ENCODE results near the gene BNC2.
A peak's percentile ranks its signal among the peaks of the same experiment; 100 is the strongest.
"Not testable (repeated sequence)": the region's sequence is repeated elsewhere in the genome, so short reads cannot be mapped to it uniquely, and the experiment has no call there.

Gene BNC2, protein sequence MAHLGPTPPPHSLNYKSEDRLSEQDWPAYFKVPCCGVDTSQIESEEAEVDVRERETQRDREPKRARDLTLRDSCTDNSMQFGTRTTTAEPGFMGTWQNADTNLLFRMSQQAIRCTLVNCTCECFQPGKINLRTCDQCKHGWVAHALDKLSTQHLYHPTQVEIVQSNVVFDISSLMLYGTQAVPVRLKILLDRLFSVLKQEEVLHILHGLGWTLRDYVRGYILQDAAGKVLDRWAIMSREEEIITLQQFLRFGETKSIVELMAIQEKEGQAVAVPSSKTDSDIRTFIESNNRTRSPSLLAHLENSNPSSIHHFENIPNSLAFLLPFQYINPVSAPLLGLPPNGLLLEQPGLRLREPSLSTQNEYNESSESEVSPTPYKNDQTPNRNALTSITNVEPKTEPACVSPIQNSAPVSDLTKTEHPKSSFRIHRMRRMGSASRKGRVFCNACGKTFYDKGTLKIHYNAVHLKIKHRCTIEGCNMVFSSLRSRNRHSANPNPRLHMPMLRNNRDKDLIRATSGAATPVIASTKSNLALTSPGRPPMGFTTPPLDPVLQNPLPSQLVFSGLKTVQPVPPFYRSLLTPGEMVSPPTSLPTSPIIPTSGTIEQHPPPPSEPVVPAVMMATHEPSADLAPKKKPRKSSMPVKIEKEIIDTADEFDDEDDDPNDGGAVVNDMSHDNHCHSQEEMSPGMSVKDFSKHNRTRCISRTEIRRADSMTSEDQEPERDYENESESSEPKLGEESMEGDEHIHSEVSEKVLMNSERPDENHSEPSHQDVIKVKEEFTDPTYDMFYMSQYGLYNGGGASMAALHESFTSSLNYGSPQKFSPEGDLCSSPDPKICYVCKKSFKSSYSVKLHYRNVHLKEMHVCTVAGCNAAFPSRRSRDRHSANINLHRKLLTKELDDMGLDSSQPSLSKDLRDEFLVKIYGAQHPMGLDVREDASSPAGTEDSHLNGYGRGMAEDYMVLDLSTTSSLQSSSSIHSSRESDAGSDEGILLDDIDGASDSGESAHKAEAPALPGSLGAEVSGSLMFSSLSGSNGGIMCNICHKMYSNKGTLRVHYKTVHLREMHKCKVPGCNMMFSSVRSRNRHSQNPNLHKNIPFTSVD

DNA sequence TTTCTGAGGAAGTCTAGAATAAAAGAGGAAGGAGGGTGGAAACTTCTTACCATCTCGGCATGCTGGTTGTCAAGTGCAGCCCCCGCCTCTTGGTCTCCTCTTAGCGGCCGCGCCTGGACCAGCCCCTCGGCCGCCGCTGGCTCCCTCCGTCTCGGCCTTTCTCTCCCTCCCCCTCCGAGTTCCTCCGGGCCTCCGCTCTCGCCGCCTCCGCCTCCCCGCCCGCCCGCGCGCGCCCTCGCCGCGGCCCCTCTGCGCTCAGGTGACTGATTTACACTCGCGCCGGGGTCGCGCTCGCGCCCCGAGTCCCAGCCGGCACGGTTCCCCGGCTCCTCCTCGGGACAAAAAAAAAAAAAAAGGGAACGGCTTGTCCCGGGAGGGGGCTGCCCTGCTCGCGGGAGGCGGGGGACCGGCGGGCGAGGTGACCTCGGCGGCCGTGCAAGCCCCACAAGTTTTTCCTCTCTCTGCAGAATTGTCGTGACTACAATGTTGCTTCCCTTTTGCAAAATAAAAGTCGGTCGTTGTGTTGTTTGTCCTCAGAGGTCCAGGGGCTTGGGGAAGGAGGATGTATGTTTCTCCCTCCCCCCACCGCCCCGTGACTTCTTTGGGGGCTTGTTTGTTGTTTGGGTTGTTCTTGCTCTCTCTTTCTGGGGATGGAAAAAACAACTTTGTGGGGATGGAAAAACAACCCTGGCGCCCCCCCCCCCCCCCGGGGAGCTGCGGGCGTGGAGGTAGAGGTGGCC is at the start of gene BNC2:
Gene BNC2 (minus strand): TSS at position 75 of the 740 bp plus-strand sequence. CDS start 22 bp downstream, at position 53.
- peak; percentile 70 for DNase-seq

DNA sequence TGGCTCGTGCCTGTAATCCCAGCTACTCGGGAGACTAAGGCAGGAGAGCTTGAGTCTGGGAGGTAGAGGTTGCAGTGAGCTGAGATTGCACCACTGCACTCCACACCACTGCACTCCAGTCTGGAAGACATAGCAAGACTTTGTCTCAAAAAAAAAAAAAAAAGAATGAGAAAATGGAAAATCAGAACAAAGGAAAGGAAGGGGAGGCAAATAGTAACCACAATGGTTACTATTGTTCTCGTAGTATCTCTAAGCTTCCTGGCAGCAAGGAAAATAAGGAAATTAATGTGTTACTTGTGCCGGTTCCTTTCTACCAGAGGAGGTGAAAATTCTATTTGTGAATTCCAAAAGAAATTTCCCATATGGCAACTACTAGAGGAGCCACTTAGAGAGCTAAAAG is 48.5 kb upstream of the BNC2 start:
- DNase-seq: no peak

DNA sequence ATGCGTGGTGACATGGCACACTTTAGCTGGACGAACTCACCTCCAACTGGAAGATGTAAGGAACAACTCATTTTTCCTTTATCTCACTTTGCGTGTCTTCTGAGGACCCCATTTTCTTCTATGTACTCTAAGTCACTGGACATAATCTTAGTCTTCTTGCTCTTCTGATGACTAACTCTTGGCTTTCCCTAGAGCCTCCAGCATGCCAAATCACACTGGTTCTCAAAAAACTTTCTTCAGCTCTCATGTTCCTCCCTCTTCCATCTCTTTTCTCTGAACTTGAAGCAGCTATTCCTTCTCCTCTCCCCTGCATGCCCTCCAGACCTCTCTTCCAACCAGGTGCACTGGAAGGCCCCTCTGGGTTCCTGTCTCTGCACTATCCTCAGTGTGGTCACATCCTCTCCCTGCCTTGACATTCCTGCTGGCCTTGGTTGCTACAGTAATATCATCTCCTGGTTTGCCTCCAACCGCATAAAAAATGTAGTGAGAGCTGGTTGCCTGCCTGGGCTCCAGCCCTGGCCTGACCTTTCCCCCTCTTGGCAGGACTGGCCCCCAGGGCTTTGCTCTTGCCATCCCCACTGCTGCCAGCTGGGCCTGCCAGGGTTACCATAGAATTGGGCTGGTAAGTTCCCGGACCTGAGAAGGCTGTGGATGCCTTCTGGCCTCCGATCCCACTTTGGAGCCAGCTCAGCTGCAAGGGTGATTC is 44.8 kb upstream of the BNC2 start:
- no peak for DNase-seq

DNA sequence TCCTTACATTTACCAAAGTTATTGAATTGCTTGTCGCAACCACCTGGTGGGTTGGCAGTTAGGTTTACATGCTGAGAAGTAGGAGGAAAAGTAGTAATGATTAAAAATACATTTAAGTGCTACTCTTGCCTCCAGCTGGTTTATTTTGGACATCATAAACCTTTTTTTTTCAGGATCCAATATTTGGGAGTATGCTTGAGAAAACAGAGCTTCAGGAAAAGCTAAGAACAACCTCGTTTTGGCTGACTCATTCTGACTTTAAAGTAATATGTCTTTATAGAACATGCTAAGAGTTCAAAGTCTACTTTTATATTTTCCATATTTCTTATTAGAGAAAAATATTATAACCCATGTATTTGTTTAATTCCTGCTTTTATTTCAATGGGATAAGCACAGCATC is 41.7 kb upstream of the BNC2 start:
- DNase-seq: no peak

DNA sequence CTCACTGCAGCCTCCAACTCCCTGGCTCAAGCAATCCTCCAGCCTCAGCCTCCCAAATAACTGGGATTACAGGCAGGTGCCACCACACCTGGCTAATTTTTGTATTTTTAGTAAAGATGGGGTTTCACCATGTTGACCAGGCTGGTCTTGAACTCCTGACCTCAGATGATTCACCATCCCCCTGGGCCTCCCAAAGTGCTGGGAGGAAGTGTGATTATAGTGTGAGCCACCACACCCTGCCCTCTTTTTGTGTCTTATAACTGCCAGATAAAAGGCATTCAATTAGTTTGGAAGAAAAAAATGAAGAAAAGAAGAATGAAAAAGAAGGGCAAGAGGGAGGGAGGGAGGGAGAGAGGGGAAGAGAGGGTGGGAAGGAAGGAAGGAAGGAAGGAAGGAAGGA is 37.7 kb upstream of the BNC2 start:
- DNase-seq: not testable (repeated sequence)

DNA sequence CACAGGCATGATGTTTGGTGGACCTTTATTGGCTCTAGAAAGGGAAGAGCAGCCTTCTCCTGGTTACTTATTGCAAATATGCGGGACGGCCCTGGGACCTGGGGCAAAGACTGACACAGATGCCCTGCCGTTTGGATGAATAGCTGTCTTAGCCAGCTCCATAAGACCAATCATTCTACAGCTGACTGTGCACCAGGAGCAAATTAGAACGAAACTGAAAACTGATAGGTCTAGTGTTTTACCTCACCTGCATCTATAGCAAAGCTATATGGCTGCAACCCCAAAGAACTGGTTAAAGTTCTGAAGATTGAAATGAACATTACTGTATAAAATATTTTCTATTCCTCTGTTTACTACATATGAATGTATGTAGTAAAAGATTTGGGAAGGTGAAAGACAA is 34.2 kb upstream of the BNC2 start:
- no peak for DNase-seq

DNA sequence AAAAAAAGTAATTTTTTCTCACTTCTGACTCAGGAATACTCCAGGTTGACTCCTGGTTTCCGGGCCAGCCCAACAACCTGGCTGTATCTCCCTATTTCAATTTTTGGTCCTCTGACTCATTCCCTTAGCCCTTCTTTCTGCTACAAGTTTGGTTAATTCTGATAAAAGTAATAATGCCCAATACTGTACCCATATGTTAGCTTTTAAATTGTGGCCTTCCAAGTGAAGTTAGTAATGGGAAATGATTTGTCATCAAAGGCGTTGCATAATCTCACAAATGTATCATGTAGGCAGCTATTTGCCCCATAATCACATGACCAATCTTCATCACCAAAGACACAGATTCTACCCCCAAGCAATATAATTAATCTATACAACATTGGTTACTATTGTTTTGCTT is 31.1 kb upstream of the BNC2 start:
- peak; percentile 66 for DNase-seq

DNA sequence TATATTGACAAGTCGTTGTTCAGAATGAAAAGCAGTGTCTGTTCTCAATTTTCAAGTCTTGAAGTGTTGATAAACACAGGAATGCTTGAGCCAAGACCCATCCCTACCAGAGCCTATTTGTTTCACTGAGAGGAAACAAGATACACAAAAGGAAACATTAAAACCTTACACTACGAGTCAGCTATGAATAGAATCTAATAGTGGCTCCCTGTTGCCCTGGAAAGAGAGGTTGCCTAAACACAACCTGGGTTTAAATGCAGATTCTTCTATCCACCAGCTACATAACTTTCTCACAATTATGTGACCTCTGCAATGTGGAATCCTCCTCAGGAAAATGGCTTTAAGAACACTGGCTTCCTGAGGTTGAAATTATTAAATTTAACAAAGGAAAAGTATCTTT is 29.1 kb upstream of the BNC2 start:
- peak; percentile 11 for DNase-seq

DNA sequence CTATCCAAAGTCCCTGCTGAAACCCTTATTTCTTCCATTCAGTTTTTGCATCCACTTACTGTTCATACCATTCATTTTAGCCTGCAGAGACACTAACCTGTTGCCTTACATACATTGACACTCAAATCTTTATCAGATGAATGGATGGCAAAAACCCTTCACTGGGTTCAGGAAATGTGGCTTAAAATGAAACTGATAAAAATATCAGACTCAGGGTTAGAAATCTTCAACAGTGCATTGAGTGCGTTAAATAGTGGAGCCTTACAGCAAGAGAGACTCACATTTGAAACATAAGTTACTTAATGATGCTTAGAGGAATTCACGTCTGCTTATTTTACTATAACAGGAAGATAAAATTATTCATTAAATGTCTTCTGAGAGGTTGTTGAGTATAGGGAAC is 28.0 kb upstream of the BNC2 start:
- DNase-seq: no peak

DNA sequence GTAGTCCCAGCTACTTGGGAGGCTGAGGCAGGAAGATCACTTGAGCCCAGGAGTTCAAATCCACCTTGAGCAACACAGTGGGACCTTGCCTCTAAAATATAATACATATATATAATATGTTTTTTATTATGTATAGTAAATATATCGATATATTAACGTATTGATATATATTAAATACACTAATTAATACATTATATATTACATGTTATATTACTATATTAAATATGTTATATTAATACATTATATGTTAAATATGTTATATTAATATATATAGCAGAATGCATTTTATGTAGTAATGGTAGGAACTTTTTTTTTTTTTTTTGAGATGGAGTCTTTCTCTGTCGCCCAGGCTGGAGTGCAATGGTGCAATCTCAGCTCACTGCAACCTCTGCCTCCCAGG is 18.1 kb upstream of the BNC2 start:
- DNase-seq: no peak

DNA sequence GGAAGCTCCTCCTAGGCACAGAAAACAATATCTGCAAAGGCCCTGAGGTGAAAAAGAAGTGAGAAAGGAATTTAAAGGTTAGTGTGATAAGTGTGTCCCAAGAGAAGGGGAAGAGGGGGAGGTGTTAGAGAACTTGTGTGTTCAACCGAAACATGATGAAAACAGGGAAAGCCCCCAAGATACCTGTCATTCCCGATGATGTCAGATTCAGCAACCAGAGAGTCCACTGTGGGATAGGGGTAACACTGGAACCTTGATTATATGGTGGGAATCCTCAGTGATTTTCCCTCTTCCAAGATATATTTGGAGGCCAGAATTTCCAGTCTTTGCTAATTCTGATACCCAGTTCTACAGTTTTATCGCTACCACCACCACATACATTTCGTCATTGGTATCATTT is 15.5 kb upstream of the BNC2 start:
- DNase-seq: no peak

DNA sequence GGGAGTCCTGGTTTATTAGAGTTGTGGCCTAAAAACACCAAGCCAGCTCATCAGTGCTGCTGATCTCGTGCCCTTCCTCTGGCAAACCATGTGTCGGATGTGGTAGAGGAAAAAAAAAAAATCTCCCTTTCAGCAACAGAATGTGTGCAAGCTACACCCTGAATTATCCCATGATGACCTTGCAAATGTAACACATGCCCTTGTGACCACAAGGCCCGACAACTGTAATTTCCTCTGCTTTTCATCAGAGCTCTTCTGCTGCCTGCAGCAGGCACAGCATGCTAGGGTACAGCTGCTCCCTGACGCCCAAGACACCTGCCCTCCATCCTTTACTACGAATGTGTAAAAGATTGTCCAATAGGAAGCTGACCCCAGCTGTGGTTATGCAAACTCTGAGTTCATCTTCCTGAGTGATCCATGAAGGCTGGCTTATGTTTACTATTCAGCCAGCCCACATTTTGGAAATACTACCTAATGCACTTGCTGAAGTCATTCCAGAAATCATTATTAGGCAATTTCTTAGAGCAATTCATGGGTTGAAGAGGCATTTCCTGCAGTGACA is 14.6 kb upstream of the BNC2 start:
- DNase-seq: peak; percentile 89

DNA sequence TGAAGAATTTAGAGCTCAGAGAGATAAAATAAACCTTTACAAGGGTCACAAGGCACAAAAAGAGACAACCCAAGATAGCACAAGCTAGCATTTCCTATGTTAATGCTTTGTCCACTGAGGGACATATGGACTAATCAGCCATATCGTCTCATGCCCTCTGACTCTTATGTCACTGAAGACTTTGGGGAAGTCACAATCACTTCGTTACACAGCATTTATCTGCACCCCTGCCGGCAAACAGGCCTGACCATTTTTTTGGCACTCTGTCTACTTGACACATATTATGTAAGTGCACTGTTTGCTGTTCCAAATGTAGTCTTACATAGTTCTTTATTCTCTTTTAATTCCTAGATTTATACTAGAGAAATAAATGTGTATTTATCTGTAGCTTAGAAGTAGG is 13.9 kb upstream of the BNC2 start:
- no peak for DNase-seq

DNA sequence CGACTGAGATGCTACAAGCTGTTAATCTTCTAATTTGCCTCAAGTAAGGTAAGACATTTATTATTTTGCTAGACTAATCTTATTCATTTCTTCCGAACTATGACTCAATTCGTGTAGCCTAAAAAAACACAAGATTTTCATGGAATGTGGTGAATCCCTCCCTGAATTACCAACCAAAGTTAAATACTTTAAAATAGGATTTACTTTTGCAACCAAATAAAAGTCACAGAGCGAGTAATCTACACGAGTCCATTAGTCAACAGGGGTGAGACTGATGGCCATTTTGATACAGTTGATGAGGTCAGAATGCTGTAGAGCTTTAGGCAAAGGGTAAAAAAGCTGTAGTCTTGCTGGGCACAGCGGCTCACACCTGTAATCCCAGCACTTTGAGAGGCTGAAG is 13.1 kb upstream of the BNC2 start:
- DNase-seq: peak; percentile 50

DNA sequence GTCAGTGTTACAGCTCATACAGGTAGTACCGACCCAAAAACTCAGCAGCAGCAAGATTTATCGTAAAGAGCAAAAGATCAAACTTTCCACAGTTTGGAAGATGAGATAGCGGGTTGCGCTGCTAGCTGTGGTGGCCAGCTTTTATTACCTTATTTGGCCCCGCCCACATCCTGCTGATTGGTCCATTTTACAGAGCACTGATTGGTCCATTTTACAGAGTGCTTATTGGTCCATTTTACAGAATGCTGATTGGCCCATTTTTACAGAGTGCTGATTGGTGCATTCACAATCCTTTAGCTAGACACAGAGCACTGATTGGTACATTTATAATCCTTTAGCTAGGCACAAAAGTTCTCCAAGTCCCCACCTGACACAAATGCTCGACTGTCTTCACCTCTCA is 12.0 kb upstream of the BNC2 start:
- DNase-seq: not testable (repeated sequence)

DNA sequence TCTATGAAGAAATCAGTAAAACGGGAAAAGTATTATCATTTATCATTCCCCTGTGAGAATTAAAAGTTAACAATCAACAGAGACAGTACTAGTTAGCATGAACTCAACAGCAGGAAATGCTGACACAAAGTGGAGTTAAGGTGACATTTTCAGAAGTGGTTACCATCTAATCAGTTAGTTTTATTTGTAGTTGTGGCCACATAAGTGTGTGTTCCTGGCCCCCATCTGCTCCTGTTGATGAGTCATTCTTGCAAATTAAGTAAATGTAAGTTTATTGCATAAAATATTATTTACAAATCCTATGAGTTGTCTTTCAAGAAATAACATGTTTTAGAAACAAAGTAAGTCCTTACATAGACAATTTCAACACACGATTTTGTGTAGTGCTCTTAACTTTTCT is 8.9 kb upstream of the BNC2 start:
- no peak for DNase-seq

DNA sequence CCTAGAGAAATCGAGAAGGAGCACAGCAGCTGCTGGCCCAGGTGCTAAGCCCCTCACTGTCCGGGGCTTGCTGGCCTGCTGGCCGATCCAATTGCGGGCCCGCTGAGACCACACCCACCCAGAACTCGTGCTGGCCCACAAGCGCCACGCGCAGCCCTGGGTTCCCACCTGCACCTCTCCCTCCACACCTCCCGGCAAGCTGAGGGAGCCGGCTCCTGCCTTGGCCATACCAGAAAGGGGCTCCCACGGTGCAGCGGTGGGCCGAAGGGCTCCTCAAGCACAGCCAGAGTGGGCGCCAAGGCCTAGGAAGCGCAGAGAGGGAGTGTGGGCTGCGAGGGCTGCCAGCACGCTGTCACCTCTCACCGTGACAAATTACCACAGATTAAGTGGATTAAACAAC is 6.8 kb upstream of the BNC2 start:
- DNase-seq: no peak

DNA sequence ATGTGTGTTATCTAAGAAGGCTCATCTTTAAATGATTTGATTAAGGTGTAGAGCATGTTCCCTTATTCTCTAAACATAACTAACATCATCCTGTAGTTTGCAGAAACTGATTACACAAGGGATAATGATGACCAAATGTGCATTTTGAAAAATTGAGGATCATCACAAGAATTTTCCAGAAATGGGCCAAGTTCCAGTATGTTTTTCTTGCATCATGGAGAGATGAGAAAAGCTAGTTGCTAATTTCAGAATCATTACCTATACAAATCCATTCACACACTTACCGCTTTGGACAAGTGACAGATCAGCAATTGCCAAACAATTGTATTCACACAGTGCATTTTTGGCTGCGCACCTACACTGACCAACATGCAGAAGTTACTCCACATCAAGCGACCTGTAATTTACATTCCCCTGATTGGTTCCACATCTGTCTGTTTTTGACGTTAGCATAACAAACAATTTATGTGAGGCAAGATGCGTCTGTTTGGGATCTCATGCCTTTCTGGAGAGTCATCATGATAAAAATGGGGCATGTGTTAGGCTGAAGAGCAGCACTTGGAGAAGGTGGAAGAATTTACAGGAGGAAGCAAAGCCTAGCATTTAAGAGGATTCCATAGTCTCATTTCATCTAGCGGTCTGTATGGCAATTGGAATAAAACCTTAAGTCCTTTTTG is 2.8 kb upstream of the BNC2 start:
- DNase-seq: peak; percentile 67

DNA sequence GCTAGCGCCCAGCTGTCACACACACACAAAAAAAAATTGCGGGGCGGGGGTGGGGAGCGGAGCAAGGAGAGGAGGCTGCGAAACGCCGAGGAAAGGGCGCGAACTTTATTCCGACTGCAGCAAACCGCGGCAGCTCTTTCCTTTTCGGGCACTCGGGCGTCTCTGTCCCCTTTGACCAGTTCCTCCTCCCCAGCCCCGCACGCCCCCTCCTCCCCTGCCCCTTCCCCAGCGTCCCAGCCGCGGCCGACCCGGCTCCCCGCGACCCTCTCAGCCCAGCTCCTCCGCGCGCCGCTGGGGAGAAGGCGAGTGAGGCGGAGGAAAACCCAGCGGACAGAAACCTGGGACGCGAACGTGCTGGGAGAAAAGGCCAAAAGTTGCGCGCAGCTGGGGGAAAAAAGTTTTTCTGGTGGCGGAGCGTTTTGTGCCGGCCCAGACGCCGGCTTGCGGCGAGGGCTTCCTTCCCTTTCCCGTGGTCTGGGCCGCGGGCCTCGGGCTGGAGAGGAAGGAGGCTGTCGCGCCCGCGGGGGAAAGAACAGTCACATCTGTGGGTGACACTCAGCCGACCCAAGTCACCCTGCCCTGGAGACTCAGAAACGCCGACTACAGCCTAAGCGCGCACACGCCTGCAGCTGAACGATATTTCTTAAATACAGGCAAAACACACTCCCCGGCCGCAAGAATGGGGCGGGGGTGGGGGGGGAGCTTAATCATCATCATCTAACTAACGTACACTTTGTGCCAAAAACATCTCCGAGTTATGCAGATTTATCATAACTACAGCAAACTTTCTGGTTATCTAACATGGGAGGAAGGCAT is 1.1 kb upstream of the BNC2 start:
- peak; percentile 90 for DNase-seq

DNA sequence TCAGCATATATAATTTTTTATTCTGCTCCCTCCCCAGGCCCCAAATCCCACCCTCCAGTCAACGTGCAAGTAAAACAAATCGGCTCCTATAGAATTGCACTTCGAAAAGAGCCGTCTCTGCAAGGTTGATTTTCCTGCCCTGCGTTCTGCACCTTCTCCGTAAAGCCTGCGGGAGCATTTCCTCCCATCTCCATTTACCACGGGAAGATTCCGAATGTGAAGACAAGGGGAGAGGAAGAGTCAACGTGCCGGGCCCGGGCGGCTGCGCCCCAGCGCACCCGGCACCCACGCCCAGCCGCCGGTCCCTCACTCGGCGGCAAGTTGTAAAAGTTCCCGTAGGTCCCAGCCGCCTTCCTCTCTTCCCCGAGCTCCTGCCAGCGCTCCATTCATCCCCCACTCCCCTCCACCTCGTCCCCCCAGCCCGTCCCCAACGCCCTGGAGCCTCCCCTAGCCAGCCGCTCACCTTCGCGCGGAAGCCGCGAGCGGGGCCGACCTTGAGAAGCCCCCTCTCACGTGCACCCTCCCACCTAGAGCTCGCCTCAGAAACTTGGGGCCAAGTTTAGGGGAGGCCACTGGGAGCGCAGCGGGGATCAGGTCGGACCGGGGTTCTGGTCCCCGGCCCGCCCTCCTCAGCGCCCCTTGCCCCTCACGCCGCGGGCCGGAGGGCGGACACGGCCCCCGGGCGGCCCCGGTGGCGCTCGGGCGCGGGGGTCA is 431 bp downstream of the BNC2 start:
- peak; percentile 52 for DNase-seq

Measured in EL (cell line).